Measurements from ENCODE around the gene ITGA1.
A peak's percentile ranks its signal among the peaks of the same experiment; 100 is the strongest.

Gene ITGA1

DNA sequence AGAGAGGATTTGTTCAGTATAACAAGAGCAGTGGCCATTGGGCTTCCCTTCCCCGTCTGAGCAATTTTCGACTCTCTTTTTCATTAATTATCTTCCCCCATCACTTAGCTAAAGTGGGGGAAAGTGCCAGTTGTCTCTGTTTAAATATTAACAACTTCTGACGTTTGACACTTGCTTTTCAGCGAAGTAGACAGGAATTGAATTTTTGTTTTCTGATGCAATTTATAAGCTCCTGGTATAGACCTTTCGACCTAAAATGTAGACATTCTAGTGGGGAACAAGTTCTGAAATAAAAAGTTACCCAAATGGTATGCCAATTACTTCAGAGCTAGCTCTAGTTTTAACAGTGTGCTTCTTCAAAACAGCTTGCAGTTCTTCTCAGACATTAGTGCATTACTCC lies 100.6 kb downstream of the ITGA1 start:
- no peak overlapping the region for H3K27ac ChIP-seq
- TF ChIP-seq CTCF (conservative IDR thresholded peaks at IDR 0.05): no peak

- no peak overlapping the region for H3K27ac ChIP-seq
- TF ChIP-seq CTCF (conservative IDR thresholded peaks at IDR 0.05): no peak
These were observed 104.6 kb downstream of the ITGA1 start for GRCh38 chr5:52892242-52892878.

DNA sequence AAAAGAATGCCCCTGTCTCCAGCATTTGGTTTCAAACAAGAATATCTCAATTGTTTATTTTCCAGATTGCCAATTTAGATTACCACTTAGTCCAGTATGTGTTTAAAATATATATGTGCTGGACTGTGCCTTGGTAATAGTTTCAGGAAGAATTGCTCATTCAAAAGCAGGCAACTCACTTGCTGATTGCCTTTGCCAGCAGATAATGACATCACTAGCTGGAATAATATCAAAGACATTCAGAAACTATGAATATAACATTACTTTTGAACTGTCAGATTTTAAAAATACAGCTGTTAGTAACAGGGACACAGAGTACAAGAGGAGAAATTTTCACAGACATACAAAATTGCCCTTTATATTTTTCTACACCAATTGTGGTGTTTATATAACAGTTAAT lies 105.4 kb downstream of the ITGA1 start:
- no peak overlapping the region for H3K27ac ChIP-seq
- no peak for TF ChIP-seq CTCF (conservative IDR thresholded peaks at IDR 0.05)

GRCh38 chr5:52893863-52894262 lies 106.1 kb downstream of the ITGA1 start:
- H3K27ac ChIP-seq: no peak overlapping the region
- no peak for TF ChIP-seq CTCF (conservative IDR thresholded peaks at IDR 0.05)

DNA sequence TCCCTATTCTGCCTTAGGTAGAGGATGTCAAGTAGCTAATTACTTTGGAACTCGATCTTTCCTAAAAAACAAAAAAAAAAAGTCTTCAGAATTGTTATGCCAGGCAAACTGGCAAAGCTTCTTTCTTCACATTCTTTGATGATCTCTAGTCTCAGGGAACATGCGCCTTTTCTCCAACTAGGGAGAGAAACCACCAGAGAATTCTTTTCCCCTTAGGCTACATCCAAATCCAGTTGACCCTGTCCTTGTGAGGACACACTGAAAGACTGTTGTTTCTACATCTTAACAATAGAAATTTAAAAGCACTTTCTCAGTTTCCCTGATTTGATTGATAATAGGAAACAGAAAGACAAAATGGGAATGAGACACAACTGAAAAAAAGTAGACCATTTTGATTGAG lies 106.7 kb downstream of the ITGA1 start:
- H3K27ac ChIP-seq: peak overlapping the region; percentile 15; the same call in 1 of the 2 replicates
- no peak for TF ChIP-seq CTCF (conservative IDR thresholded peaks at IDR 0.05)

DNA sequence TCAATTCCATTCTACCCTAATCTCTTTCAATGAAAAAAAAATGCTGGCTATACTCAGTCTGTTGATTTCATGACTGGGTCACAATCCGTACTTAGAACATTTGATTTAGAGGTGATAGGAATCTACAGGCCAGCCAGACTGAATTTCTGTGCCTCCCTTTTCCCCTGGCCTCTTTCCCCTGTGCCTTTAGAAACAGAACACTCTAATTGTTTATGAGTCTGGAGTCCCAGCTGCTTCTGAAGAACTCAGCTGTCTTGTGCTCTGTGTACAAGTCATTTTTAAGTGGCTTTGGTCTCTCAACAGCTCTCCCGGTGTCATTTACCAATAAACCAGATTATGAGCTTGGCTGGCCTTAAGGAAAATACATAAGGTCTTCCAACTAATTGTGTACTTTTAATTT lies 107.4 kb downstream of the ITGA1 start:
- no peak for TF ChIP-seq CTCF (conservative IDR thresholded peaks at IDR 0.05)
- H3K27ac ChIP-seq: peak overlapping the region; percentile 15; the same call in 1 of the 2 replicates

DNA sequence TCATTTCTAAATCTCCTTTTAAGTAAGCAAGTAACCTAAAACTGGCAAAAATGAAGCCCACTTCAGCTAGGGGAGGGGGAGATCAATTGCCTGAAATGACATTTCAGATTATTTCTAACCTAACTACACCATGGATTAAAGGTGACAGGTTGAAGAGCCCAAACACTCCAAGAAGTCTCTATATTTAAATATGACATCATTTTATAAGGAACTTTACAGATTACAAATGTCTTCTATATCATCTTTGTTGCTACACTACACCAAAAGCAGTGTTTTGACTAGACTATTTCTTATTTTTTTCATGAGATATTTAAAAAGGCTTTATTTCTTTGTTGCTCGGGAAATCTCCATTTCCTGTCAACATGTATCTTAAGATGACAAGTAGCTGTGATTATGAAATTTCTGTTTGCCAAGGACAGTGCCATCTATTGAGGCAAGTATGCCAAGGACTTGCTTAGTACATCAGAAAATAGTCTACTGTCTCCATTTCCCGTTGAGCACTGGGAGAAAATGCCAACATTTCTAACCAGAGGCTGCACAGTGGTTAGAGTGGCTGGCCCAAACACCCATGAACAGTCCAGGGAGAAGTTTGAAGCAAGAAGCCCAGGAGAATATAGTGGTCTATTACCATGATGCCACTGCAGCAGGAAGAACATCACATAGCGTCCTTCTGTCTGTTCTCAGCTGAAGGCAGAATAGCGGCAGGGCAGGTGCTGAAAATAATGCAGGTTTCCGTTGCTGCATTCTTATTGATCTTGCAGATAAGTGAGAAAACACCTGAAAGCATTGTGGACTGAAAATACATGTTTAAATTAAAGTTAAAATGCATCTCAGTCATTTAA lies 108.1 kb downstream of the ITGA1 start:
- no peak for TF ChIP-seq CTCF (conservative IDR thresholded peaks at IDR 0.05)
- H3K27ac ChIP-seq: peak overlapping the region; percentile 15; the same call in 1 of the 2 replicates
